WERI-Rb-1 (cell line): ENCODE data around the gene DLK1.

Source experiments
- DNase-seq: peaks from one replicate; pipeline ENCODE4 v3.0.0-alpha.2; 2020
- H3K27ac ChIP-seq: fragments of 250-450 bp; sonication (Bioruptor Pico); 2 replicates; pipeline ENCODE4 v1.5.1; 2020; ENCODE audit warnings: mild to moderate bottlenecking, moderate library complexity
- H3K27me3 ChIP-seq: fragments of 250-450 bp; sonication (Bioruptor Pico); 2 replicates; pipeline ENCODE4 v1.5.1; 2021; ENCODE audit warnings: mild to moderate bottlenecking, low read depth, moderate library complexity; ENCODE audit not compliant: insufficient read depth, severe bottlenecking
- H3K36me3 ChIP-seq: fragments of 250-450 bp; sonication (Bioruptor Pico); 2 replicates; pipeline ENCODE4 v1.5.1; 2020; ENCODE audit warnings: mild to moderate bottlenecking, moderate library complexity
- H3K4me3 ChIP-seq: 2 replicates; pipeline ENCODE4 v1.5.1; 2011; ENCODE audit warnings: low read depth, mild to moderate bottlenecking, control low read depth, low read length
- H3K9me3 ChIP-seq: fragments of 250-450 bp; sonication (Bioruptor Pico); 2 replicates; pipeline ENCODE4 v1.5.1; 2021; ENCODE audit warnings: mild to moderate bottlenecking, moderate library complexity; ENCODE audit not compliant: severe bottlenecking
- CTCF ChIP-seq: IDR thresholded peaks from 2 replicates; pipeline ENCODE4 v1.5.1; 2011; ENCODE audit warnings: low read depth, mild to moderate bottlenecking, control low read depth, inconsistent platforms, low read length

The DLK1 gene

GRCh38 chr14:100698666-100699448 lies 27.8 kb upstream of the DLK1 start:
- H3K27me3 ChIP-seq, result no peaks in the 10 kb centered on the region
- no peak overlapping the region for H3K4me3 ChIP-seq
- H3K36me3 ChIP-seq, result no peaks in the 10 kb centered on the region
- H3K9me3 ChIP-seq, result no peaks in the 10 kb centered on the region
- no peak for TF ChIP-seq CTCF
- H3K27ac ChIP-seq, result no peak overlapping the region
- DNase-seq, result peak; percentile 53

GRCh38 chr14:100701314-100701713 lies 25.4 kb upstream of the DLK1 start:
- no peak overlapping the region for H3K27ac ChIP-seq
- DNase-seq, result no peak

GRCh38 chr14:100702590-100702989 lies 24.1 kb upstream of the DLK1 start:
- Histone ChIP-seq H3K27ac (no peak overlapping the region), H3K9me3 (no peaks in the 10 kb centered on the region), H3K36me3 (no peaks in the 10 kb centered on the region), H3K27me3 (no peaks in the 10 kb centered on the region), H3K4me3 (no peak overlapping the region)
- no peak for TF ChIP-seq CTCF
- DNase-seq, result no peak

More at GRCh38 chr14:100701314-100701713, 25.4 kb upstream of the DLK1 start:
- Histone ChIP-seq H3K4me3 (no peak overlapping the region), H3K36me3 (no peaks in the 10 kb centered on the region), H3K27me3 (no peaks in the 10 kb centered on the region), H3K9me3 (no peaks in the 10 kb centered on the region)
- no peak for TF ChIP-seq CTCF

- Histone ChIP-seq H3K9me3 (no peaks in the 10 kb centered on the region), H3K27ac (no peak overlapping the region), H3K36me3 (no peaks in the 10 kb centered on the region), H3K27me3 (no peaks in the 10 kb centered on the region), H3K4me3 (no peak overlapping the region)
- DNase-seq, result no peak
- no peak for TF ChIP-seq CTCF
Observed at GRCh38 chr14:100703386-100704220, 23.1 kb upstream of the DLK1 start.

GRCh38 chr14:100706200-100706599 lies 20.5 kb upstream of the DLK1 start:
- H3K9me3 ChIP-seq, result no peaks in the 10 kb centered on the region
- TF ChIP-seq CTCF, result no peak
- H3K27me3 ChIP-seq, result no peaks in the 10 kb centered on the region
- no peak overlapping the region for H3K4me3 ChIP-seq
- no peak overlapping the region for H3K27ac ChIP-seq
- no peak for DNase-seq
- H3K36me3 ChIP-seq, result no peaks in the 10 kb centered on the region
